HFF-Myc (cell line): ENCODE measurements around the gene DPF3.

Source experiments
- DNase-seq: peaks from one replicate; pipeline ENCODE4 v3.0.0-alpha.2; 2011; ENCODE audit warnings: low read depth; ENCODE audit errors: extremely low read depth
- H3K4me3 ChIP-seq: replicated peaks from 2 replicates; pipeline ENCODE4 v1.5.1; 2011; ENCODE audit warnings: low read depth, mild to moderate bottlenecking, control low read depth, low read length
- CTCF ChIP-seq: IDR thresholded peaks from 2 replicates; pipeline ENCODE4 v1.5.1; 2012; ENCODE audit warnings: mild to moderate bottlenecking, low read depth, low read length, control low read depth; ENCODE audit errors: missing control alignments

DPF3 gene

GRCh38 chr14:72717220-72717619 lies 176.7 kb downstream of the DPF3 start:
- no peak for DNase-seq
- no peak overlapping the region for H3K4me3 ChIP-seq
- no peak for TF ChIP-seq CTCF

- DNase-seq, result no peak
- TF ChIP-seq CTCF, result no peak
- H3K4me3 ChIP-seq, result no peak overlapping the region
These were observed 177.4 kb downstream of the DPF3 start for GRCh38 chr14:72716476-72716875.

GRCh38 chr14:72715850-72716228 lies 178.1 kb downstream of the DPF3 start:
- DNase-seq, result no peak
- TF ChIP-seq CTCF, result no peak
- H3K4me3 ChIP-seq, result no peak overlapping the region

- no peak for TF ChIP-seq CTCF
- no peak overlapping the region for H3K4me3 ChIP-seq
- no peak for DNase-seq
These were observed 178.6 kb downstream of the DPF3 start for GRCh38 chr14:72715215-72715849.

- no peak for TF ChIP-seq CTCF
- DNase-seq, result no peak
- H3K4me3 ChIP-seq, result no peak overlapping the region
These were observed 179.1 kb downstream of the DPF3 start for GRCh38 chr14:72714871-72715214.

- TF ChIP-seq CTCF, result no peak
- no peak overlapping the region for H3K4me3 ChIP-seq
- no peak for DNase-seq
These were observed 179.8 kb downstream of the DPF3 start for GRCh38 chr14:72714094-72714493.

GRCh38 chr14:72711936-72712335 lies 182.0 kb downstream of the DPF3 start:
- no peak for TF ChIP-seq CTCF
- DNase-seq, result no peak
- H3K4me3 ChIP-seq, result no peak overlapping the region
